ENCODE data around the gene RNF183.

Gene RNF183, protein sequence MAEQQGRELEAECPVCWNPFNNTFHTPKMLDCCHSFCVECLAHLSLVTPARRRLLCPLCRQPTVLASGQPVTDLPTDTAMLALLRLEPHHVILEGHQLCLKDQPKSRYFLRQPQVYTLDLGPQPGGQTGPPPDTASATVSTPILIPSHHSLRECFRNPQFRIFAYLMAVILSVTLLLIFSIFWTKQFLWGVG

DNA sequence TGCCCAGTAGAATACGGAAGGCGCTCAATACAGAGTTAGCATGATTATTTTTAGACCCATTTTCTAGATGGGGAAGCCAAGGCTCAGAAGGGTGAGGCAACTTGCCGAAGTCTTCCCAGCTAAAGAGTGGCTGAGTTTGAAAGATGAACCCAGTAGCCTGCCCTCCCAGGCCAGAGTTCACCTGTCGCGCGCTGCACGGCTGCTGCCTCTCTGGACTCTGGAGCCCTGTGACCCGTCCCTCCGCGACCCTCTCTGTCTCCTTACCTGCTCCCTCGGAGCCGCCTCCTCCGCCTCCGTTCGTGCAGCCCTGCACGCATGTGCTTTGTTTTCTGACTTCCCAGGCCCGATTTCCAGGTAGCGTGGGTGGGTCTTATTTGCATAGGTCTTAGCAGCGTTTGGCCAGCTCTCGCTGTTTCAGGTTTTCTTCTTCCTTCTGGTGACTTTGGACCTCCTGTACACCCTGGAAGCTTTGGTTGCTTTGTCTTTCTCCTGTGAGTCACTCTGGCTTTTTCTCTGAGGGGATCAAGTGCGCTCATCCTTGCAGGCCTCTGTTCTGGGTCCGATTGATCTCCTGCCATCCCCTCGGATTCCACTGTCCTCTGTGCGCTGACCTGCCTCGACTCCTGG lies at the start of gene RNF183:
Gene RNF183 (minus strand): TSS at position 585 of the 627 bp plus-strand sequence. CDS start 5,192 bp downstream, outside the sequence.
- no peak within 1 kb of the TSS for H3K27ac ChIP-seq (ENCODE audit: low read depth, low read length)
- no peaks in the 10 kb centered on the region for H3K27me3 ChIP-seq (ENCODE audit: control insufficient read depth, insufficient read depth, low read length)
- no peaks in the 10 kb centered on the region for H3K36me3 ChIP-seq (ENCODE audit: control insufficient read depth, insufficient read depth, low read length)
- H3K4me1 ChIP-seq (ENCODE audit: control insufficient read depth, insufficient read depth, low read length), result no peaks in the 10 kb centered on the region
- no peak within 1 kb of the TSS for H3K4me3 ChIP-seq (ENCODE audit: low read length)
- H3K9ac ChIP-seq (ENCODE audit: low read length), result no peak within 1 kb of the TSS

DNA sequence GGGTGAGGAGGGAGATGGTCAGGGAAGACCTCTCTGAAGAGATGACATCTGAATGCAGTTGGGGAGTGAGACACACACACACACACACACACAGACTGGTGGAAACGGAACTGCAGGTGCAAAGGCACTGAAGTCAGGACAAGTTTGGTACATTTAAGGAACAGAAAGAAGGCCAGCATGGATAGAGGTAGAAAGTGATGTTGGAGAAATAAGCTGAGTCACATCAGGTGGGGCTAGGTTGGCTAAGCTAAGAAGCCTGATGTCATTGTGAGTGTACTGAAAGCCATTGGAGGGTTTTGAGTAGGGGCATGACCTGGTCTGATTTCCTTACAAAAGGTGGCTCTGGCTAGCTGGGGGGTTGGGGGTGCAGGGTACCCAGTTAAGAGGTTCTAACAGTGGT lies 49.2 kb upstream of the RNF183 start:
- H3K27ac ChIP-seq (ENCODE audit: low read depth, low read length), result no peak overlapping the region
- no peak overlapping the region for H3K9ac ChIP-seq (ENCODE audit: low read length)
- H3K27me3 ChIP-seq (ENCODE audit: control insufficient read depth, insufficient read depth, low read length), result no peaks in the 10 kb centered on the region
- H3K4me1 ChIP-seq (ENCODE audit: control insufficient read depth, insufficient read depth, low read length), result no peaks in the 10 kb centered on the region
- H3K4me3 ChIP-seq (ENCODE audit: low read length), result no peak overlapping the region
- H3K36me3 ChIP-seq (ENCODE audit: control insufficient read depth, insufficient read depth, low read length), result no peaks in the 10 kb centered on the region

DNA sequence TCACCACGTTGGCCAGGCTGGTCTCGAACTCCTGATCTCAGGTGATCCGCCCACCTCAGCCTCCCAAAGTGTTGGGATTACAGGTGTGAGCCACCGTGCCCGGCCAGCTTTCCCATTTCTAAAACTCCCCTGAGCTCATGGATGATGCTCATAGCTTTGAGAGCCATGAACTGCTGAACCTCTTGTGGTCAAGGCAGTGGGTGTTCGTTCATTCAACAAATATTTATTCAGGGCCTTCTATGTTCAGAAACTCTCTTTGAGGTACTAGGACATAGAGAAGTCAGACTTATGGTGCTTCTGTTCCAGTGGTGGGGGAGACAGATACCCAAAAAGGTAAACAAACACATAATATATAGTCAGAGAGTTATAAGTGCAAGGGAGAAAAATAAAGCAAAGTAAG lies 48.8 kb upstream of the RNF183 start:
- Histone ChIP-seq H3K9ac (ENCODE audit: low read length) (no peak overlapping the region), H3K36me3 (ENCODE audit: control insufficient read depth, insufficient read depth, low read length) (no peaks in the 10 kb centered on the region), H3K4me1 (ENCODE audit: control insufficient read depth, insufficient read depth, low read length) (no peaks in the 10 kb centered on the region), H3K27ac (ENCODE audit: low read depth, low read length) (no peak overlapping the region), H3K4me3 (ENCODE audit: low read length) (no peak overlapping the region), H3K27me3 (ENCODE audit: control insufficient read depth, insufficient read depth, low read length) (no peaks in the 10 kb centered on the region)

DNA sequence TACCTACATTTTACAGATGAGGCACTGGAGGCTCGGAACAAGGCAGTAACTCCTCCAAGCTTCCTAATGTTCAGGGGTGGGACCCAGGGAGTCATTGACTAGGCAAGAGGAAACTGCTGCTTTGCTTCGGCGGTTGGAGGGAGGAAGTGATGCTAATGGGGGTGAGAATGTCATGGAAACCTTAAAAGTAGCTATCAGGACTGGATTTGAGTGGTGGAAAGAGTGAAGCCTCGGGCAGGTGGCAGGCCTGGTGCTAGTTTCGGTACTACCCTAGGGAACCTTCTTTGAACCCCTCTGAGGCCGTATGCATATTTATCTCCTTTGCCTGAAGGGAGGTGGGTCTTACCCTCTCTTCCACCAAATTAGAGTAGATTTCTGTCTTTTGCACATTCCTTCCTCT lies 47.8 kb upstream of the RNF183 start:
- Histone ChIP-seq H3K4me3 (ENCODE audit: low read length) (no peak overlapping the region), H3K27ac (ENCODE audit: low read depth, low read length) (no peak overlapping the region), H3K36me3 (ENCODE audit: control insufficient read depth, insufficient read depth, low read length) (no peaks in the 10 kb centered on the region), H3K4me1 (ENCODE audit: control insufficient read depth, insufficient read depth, low read length) (no peaks in the 10 kb centered on the region), H3K27me3 (ENCODE audit: control insufficient read depth, insufficient read depth, low read length) (no peaks in the 10 kb centered on the region), H3K9ac (ENCODE audit: low read length) (no peak overlapping the region)

DNA sequence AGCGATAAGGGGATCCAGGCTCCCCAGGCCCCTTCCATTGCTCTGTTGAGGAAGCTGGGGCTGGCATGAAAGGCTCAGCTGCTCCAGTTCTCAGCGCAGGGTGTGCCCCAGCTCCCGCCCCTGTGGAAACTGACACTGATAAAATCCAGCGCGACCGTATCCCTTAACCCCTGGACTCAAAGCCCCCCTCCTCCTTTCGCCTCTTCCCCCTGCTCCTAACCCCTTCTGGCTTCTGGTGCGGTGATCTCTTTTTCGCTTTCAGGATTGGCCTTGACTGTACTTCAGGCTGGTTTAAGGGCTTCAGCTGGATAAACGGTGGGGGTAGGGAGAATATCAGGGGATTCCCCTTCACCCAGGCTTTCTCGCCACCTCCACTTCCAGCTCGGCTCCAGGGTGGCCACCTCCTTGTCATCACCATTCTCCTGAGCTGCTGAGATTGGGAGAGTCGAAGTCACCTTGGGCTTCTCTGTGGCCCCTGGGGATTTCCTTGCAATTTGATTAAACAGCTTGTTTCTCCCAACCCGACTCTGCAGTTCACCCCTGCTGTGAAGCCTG lies 47.0 kb upstream of the RNF183 start:
- Histone ChIP-seq H3K36me3 (ENCODE audit: control insufficient read depth, insufficient read depth, low read length) (no peaks in the 10 kb centered on the region), H3K9ac (ENCODE audit: low read length) (no peak overlapping the region), H3K4me3 (ENCODE audit: low read length) (peak overlapping the region; percentile 67), H3K4me1 (ENCODE audit: control insufficient read depth, insufficient read depth, low read length) (no peaks in the 10 kb centered on the region), H3K27me3 (ENCODE audit: control insufficient read depth, insufficient read depth, low read length) (no peaks in the 10 kb centered on the region), H3K27ac (ENCODE audit: low read depth, low read length) (no peak overlapping the region)

DNA sequence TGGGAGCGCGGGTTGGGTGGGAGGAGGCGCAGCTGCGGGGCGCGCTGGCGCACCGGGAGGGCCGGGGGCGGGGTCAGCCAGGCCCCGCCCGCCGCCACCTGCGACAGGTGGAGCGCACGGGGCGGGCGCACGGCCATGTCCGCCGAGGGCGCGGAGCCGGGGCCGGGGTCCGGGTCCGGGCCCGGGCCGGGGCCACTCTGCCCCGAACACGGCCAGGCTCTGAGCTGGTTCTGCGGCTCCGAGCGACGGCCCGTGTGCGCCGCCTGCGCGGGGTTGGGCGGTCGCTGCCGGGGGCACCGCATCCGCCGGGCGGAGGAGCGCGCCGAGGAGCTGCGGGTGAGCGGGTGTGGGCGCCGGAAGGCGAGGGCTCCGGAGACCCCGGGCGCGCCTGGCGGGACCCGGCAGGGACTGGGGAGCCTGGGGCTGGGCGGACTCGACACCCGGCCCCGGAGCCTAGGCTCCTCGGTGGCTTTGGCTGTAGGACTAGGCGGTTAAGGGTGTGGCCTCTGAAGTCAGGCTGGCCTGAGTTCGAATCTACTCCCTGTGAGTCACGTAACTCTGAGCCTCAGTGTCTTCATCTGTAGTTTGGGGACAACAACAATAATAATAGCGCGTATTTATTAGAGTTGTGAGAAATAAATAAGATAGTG lies 46.4 kb upstream of the RNF183 start, which contains the start of gene BSPRY:
Gene BSPRY (plus strand): TSS at position 97 of the 650 bp plus-strand sequence. CDS start 39 bp downstream, at position 136.
- Histone ChIP-seq H3K27ac (ENCODE audit: low read depth, low read length) (no peak within 1 kb of the TSS), H3K4me1 (ENCODE audit: control insufficient read depth, insufficient read depth, low read length) (no peaks in the 10 kb centered on the region), H3K27me3 (ENCODE audit: control insufficient read depth, insufficient read depth, low read length) (no peaks in the 10 kb centered on the region), H3K4me3 (ENCODE audit: low read length) (peak within 1 kb of the TSS; percentile 67), H3K36me3 (ENCODE audit: control insufficient read depth, insufficient read depth, low read length) (no peaks in the 10 kb centered on the region), H3K9ac (ENCODE audit: low read length) (peak within 1 kb of the TSS; percentile 7)

DNA sequence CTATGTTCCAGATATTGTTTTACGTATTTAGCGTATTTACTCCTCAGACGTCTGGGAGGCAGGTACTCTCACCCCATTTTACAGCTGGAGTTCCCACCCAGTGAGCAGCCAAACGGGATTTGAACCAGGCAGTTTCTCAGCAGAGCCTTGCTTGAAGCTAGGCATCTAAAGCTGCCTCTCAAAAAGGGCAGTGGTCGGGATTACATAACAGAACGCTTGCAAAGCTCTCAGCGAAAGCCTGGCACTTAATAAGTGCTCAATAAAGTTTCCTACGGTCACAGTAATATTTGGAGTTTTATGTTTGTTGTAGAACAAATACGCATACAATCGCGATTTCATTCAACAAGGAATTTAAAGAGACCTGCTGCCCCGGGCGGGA lies 45.9 kb upstream of the RNF183 start:
- Histone ChIP-seq H3K4me1 (ENCODE audit: control insufficient read depth, insufficient read depth, low read length) (peaks cover 2% of the 10 kb centered on the region), H3K9ac (ENCODE audit: low read length) (no peak overlapping the region), H3K27ac (ENCODE audit: low read depth, low read length) (no peak overlapping the region), H3K4me3 (ENCODE audit: low read length) (peak overlapping the region; percentile 67), H3K27me3 (ENCODE audit: control insufficient read depth, insufficient read depth, low read length) (no peaks in the 10 kb centered on the region), H3K36me3 (ENCODE audit: control insufficient read depth, insufficient read depth, low read length) (no peaks in the 10 kb centered on the region)

DNA sequence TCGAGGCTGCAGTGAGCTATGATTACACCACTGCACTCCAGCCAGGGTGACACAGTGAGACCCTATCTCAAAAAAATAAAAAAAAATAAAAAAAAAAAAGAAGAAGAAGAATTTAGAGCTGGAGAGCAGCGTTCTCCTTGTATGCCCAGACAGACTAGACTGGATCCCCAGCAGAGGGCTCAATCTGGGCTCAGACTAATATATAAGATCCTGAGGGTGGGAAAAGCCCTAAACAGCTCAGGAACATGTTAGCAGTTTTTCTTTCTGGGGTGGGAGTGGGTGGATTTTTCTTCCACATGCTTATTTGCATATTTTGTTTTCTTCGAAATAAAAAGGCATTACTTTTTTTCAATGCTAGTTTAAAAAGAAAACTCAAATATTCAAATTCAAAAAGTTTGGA lies 45.3 kb upstream of the RNF183 start:
- no peaks in the 10 kb centered on the region for H3K36me3 ChIP-seq (ENCODE audit: control insufficient read depth, insufficient read depth, low read length)
- H3K4me3 ChIP-seq (ENCODE audit: low read length), result no peak overlapping the region
- H3K4me1 ChIP-seq (ENCODE audit: control insufficient read depth, insufficient read depth, low read length), result peaks cover 5% of the 10 kb centered on the region
- H3K27ac ChIP-seq (ENCODE audit: low read depth, low read length), result no peak overlapping the region
- no peak overlapping the region for H3K9ac ChIP-seq (ENCODE audit: low read length)
- H3K27me3 ChIP-seq (ENCODE audit: control insufficient read depth, insufficient read depth, low read length), result no peaks in the 10 kb centered on the region

DNA sequence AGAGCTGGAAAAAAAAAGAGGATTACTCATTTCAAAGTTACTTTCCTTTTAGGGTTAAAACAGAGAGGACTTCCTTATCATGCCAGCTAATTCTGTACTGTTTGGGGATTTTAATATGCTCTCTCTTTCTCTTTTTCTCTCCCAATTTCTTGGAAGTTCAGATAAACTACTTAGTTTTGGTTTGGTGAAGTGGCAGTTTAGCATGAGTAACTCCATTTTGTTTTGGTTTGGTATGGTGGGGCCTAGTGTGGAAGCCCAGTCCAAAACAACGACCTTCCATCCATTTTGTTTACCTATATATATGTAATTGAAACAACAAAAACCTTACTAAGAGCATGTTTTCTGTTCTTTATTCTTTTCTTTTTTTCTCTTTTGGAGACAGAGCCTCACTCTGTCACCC lies 42.5 kb upstream of the RNF183 start:
- Histone ChIP-seq H3K9ac (ENCODE audit: low read length) (no peak overlapping the region), H3K27ac (ENCODE audit: low read depth, low read length) (peak overlapping the region; percentile 93)

DNA sequence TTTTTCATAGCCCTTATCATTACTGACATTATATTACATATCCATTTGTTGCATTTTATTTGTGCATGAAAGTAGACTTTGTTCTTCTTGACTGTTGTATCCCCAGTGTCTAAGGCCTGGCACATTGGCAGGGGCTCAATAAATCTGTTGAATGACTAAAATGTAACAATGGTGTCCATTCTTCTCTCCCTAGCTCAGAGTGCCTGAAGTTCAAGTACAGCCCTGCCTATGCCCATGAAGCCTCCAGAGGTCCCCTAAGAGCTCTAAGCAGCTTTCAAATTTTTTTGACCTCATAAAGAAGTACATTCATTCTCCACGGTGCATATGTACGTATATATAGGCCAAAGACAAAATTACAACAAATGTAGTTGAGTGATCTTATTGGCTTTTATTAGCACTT lies 42.0 kb upstream of the RNF183 start:
- Histone ChIP-seq H3K4me1 (ENCODE audit: control insufficient read depth, insufficient read depth, low read length) (peaks cover 10% of the 10 kb centered on the region), H3K36me3 (ENCODE audit: control insufficient read depth, insufficient read depth, low read length) (no peaks in the 10 kb centered on the region), H3K9ac (ENCODE audit: low read length) (no peak overlapping the region), H3K27me3 (ENCODE audit: control insufficient read depth, insufficient read depth, low read length) (no peaks in the 10 kb centered on the region), H3K4me3 (ENCODE audit: low read length) (no peak overlapping the region), H3K27ac (ENCODE audit: low read depth, low read length) (peak overlapping the region; percentile 93)

More for the DNA sequence above, 42.5 kb upstream of the RNF183 start:
- H3K27me3 ChIP-seq (ENCODE audit: control insufficient read depth, insufficient read depth, low read length), result no peaks in the 10 kb centered on the region
- H3K4me3 ChIP-seq (ENCODE audit: low read length), result no peak overlapping the region
- H3K4me1 ChIP-seq (ENCODE audit: control insufficient read depth, insufficient read depth, low read length), result peaks cover 10% of the 10 kb centered on the region
- no peaks in the 10 kb centered on the region for H3K36me3 ChIP-seq (ENCODE audit: control insufficient read depth, insufficient read depth, low read length)

DNA sequence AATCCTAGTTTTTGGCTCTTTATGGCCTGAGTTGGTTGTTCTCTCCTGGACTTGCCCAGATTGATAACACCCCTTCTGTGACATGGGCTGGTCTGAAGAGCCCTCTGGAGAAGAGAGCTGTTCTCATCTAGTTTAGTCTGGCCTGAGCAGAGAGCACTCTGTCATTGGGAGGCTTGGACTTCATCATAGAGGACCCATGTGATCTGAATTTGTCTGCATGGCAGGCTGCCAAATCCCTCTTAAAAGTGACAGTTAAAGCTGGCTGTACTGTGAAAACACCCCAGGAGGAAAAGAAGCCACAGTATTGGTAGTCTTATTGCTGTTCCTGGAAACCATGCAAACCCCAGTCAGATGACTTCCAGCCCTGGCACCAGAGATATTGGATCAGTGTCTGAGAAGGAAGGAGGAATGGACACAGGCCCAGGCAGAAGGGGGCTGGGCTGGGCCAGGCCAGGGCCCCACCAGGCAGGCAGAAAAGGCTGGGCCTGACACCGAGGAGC lies 40.6 kb upstream of the RNF183 start:
- H3K27me3 ChIP-seq (ENCODE audit: control insufficient read depth, insufficient read depth, low read length), result no peaks in the 10 kb centered on the region
- no peaks in the 10 kb centered on the region for H3K36me3 ChIP-seq (ENCODE audit: control insufficient read depth, insufficient read depth, low read length)
- no peak overlapping the region for H3K4me3 ChIP-seq (ENCODE audit: low read length)
- peaks cover 10% of the 10 kb centered on the region for H3K4me1 ChIP-seq (ENCODE audit: control insufficient read depth, insufficient read depth, low read length)
- H3K27ac ChIP-seq (ENCODE audit: low read depth, low read length), result peak overlapping the region; percentile 93
- H3K9ac ChIP-seq (ENCODE audit: low read length), result no peak overlapping the region

DNA sequence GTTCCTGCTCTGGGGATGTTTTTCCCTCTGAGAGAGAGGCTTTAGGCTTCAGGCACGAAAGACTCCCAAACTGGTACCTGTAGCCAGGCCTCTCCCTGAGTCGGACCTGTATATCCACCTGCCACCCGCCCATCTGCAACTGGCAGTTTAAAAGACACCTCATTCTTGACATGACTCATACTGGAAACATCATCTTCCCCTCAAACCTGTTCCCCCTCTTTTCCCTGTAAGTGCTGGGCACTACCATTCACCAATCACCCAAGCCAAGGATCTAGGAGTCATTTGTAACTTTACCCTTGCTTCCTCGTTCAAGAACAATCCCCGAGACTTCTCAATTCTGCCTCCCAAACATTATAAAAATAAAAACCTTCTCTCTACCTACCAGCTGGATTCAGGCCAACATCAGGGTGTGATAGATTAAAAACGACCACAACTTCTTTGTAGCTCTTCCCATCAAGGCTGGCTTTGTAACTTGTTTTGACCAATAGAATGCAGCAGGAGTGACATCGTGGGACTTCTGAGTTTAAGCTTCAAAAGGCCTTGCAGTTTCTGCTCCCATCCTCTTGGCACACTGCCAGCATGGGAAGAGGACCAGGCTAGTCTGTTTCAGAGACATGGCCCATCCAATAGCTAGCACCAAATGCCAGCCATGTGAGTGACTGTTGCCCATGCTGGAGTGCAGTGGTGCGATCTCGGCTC lies 38.7 kb upstream of the RNF183 start:
- Histone ChIP-seq H3K27me3 (ENCODE audit: control insufficient read depth, insufficient read depth, low read length) (no peaks in the 10 kb centered on the region), H3K27ac (ENCODE audit: low read depth, low read length) (no peak overlapping the region), H3K4me1 (ENCODE audit: control insufficient read depth, insufficient read depth, low read length) (peaks cover 10% of the 10 kb centered on the region)

More for the DNA sequence above, 38.7 kb upstream of the RNF183 start:
- H3K9ac ChIP-seq (ENCODE audit: low read length), result no peak overlapping the region
- H3K4me3 ChIP-seq (ENCODE audit: low read length), result no peak overlapping the region
- H3K36me3 ChIP-seq (ENCODE audit: control insufficient read depth, insufficient read depth, low read length), result no peaks in the 10 kb centered on the region

Data from rectal smooth muscle tissue (tissue), 1 donor.